Measurements from ENCODE around the gene BSND.

Gene BSND

GRCh38 chr1:55054396-55054795 is 55.7 kb downstream of the BSND start:
- TF ChIP-seq MAX (IDR thresholded peaks at IDR 0.05; ENCODE audit: low read depth, low read length), result no peak
- TF ChIP-seq CTCF (IDR thresholded peaks at IDR 0.05; ENCODE audit: low read depth, low read length), result no peak
- no peak for TF ChIP-seq POLR2A (IDR thresholded peaks at IDR 0.05; ENCODE audit: extremely low read depth, insufficient read length)
- no peak for TF ChIP-seq MYC (IDR thresholded peaks at IDR 0.05; ENCODE audit: low read depth, low read length)
- DNase-seq (ENCODE audit: low read depth), result no peak
- H3K4me3 ChIP-seq (ENCODE audit: low read depth, low read length), result no peak overlapping the region

- no peak for DNase-seq (ENCODE audit: low read depth)
- no peak for TF ChIP-seq MAX (IDR thresholded peaks at IDR 0.05; ENCODE audit: low read depth, low read length)
- TF ChIP-seq MYC (IDR thresholded peaks at IDR 0.05; ENCODE audit: low read depth, low read length), result no peak
- TF ChIP-seq CTCF (IDR thresholded peaks at IDR 0.05; ENCODE audit: low read depth, low read length), result no peak
- no peak for TF ChIP-seq POLR2A (IDR thresholded peaks at IDR 0.05; ENCODE audit: extremely low read depth, insufficient read length)
- no peak overlapping the region for H3K4me3 ChIP-seq (ENCODE audit: low read depth, low read length)
Observed at GRCh38 chr1:55055084-55055882, 56.5 kb downstream of the BSND start.

GRCh38 chr1:55055951-55056631 is 57.4 kb downstream of the BSND start:
- TF ChIP-seq CTCF (IDR thresholded peaks at IDR 0.05; ENCODE audit: low read depth, low read length) (no peak), POLR2A (IDR thresholded peaks at IDR 0.05; ENCODE audit: extremely low read depth, insufficient read length) (no peak), MYC (IDR thresholded peaks at IDR 0.05; ENCODE audit: low read depth, low read length) (no peak), MAX (IDR thresholded peaks at IDR 0.05; ENCODE audit: low read depth, low read length) (no peak)
- no peak overlapping the region for H3K4me3 ChIP-seq (ENCODE audit: low read depth, low read length)
- DNase-seq (ENCODE audit: low read depth), result no peak

- DNase-seq (ENCODE audit: low read depth), result no peak
- no peak overlapping the region for H3K4me3 ChIP-seq (ENCODE audit: low read depth, low read length)
- TF ChIP-seq MAX (IDR thresholded peaks at IDR 0.05; ENCODE audit: low read depth, low read length) (no peak), POLR2A (IDR thresholded peaks at IDR 0.05; ENCODE audit: extremely low read depth, insufficient read length) (no peak), MYC (IDR thresholded peaks at IDR 0.05; ENCODE audit: low read depth, low read length) (no peak), CTCF (IDR thresholded peaks at IDR 0.05; ENCODE audit: low read depth, low read length) (no peak)
Observed at GRCh38 chr1:55056632-55056992, 57.9 kb downstream of the BSND start.

- TF ChIP-seq POLR2A (IDR thresholded peaks at IDR 0.05; ENCODE audit: extremely low read depth, insufficient read length) (no peak), MYC (IDR thresholded peaks at IDR 0.05; ENCODE audit: low read depth, low read length) (no peak), CTCF (IDR thresholded peaks at IDR 0.05; ENCODE audit: low read depth, low read length) (no peak), MAX (IDR thresholded peaks at IDR 0.05; ENCODE audit: low read depth, low read length) (no peak)
- no peak for DNase-seq (ENCODE audit: low read depth)
- H3K4me3 ChIP-seq (ENCODE audit: low read depth, low read length), result no peak overlapping the region
Observed at GRCh38 chr1:55057270-55057955, 58.7 kb downstream of the BSND start.

Data from NB4 (cell line).